ENCODE results near the gene MUC6.

The MUC6 gene

GRCh38 chr11:1008001-1008802, 28.3 kb downstream of the MUC6 start:
- DNase-seq (ENCODE audit: low spot score), result no peak

- no peak for DNase-seq (ENCODE audit: low spot score)
Measured at GRCh38 chr11:1007279-1007678, 29.2 kb downstream of the MUC6 start.

GRCh38 chr11:1006762-1007161, 29.8 kb downstream of the MUC6 start:
- DNase-seq (ENCODE audit: low spot score), result no peak

- no peak for DNase-seq (ENCODE audit: low spot score)
Measured at GRCh38 chr11:1005928-1006327, 30.6 kb downstream of the MUC6 start.

DNA sequence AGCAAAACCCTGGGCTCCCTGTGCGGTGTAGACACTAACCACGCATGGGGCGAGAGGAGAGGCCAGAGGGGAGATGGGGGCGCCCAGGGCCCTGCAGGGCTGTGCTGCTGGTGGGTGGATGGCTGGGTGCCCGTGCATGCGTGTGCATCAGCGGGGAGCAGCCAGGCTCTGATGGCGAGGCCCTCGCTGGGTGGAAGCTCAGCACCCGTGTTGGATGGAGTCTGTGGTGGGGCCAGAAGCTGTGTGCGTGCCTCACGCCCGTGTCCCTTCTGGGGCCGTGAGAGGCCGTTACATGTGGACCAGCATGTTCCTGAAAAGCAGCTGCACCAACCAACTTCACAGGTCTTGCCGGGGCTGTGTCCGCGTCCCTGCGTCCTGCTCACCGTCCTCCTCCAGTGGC, 33.4 kb downstream of the MUC6 start:
- DNase-seq (ENCODE audit: low spot score), result no peak

GRCh38 chr11:1002406-1002984, 34.0 kb downstream of the MUC6 start:
- no peak for DNase-seq (ENCODE audit: low spot score)

- no peak for DNase-seq (ENCODE audit: low spot score)
Measured at GRCh38 chr11:1001617-1002405, 34.7 kb downstream of the MUC6 start.

DNA sequence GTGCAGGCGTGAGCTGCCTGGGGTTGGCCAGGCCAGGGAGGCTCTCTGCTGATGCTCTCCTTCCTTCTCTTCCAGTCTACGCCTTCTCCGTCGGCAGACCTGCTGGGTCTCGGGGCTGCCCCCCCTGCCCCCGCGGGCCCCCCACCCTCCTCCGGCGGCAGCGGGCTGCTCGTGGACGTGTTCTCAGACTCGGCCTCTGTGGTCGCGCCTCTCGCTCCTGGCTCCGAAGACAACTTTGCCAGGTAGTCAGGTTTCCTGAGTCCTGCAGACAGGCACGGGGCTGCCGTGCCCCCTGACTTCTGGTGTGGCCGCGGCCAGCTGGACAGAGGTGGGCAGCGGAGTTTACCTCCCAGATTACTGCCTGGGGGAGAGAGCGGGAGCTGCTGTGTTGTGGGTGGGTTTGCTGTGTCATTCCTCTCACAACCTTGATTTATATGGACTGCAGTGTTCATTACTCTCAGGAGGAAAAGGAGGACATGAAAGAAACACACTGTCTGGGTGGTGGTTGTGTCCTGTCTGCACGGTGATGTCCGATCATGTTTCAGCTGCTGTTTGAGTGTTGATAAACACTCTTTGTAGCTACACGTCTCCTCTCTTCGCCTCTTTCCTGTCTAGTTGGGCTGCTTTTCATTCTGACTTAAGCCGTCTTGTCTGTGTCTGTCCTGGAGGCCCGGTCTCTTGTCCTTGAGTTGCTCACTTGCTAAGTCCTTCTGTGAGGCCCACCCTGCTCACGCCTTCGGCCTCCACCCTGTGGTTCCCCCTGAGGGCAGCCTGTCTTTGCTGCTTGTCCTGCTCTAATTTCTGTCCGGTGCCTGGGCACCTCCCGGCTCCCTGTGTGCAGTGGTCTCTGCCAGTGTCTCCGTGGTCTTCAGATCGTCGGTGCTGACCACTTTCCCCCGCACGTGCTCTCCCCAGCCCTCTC, 35.9 kb downstream of the MUC6 start:
- no peak for DNase-seq (ENCODE audit: low spot score)

- DNase-seq (ENCODE audit: low spot score), result no peak
Measured at GRCh38 chr11:999009-999408, 37.5 kb downstream of the MUC6 start.

DNA sequence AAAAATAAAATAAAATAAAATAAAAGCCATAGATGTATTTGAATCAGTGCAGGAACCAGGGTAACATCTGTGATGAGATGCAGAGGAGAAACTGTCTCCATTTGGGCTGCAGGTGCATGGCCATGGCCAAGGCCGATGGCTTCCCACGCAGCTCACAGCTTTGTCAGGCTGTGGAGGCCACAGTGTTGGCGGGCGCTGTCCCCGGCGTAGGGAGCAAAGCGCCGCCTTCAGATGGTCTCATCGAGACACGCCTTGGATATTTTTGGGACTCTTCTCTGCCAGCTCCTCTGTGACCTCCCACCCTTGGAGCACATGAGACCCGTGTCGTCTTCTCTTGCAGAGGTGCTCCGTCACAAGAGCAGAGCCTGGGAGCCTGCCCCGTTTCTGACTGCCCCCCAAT, 38.6 kb downstream of the MUC6 start:
- DNase-seq (ENCODE audit: low spot score), result no peak

GRCh38 chr11:996681-997080, 39.8 kb downstream of the MUC6 start:
- DNase-seq (ENCODE audit: low spot score), result no peak

GRCh38 chr11:995752-996420, 40.6 kb downstream of the MUC6 start:
- no peak for DNase-seq (ENCODE audit: low spot score)

DNA sequence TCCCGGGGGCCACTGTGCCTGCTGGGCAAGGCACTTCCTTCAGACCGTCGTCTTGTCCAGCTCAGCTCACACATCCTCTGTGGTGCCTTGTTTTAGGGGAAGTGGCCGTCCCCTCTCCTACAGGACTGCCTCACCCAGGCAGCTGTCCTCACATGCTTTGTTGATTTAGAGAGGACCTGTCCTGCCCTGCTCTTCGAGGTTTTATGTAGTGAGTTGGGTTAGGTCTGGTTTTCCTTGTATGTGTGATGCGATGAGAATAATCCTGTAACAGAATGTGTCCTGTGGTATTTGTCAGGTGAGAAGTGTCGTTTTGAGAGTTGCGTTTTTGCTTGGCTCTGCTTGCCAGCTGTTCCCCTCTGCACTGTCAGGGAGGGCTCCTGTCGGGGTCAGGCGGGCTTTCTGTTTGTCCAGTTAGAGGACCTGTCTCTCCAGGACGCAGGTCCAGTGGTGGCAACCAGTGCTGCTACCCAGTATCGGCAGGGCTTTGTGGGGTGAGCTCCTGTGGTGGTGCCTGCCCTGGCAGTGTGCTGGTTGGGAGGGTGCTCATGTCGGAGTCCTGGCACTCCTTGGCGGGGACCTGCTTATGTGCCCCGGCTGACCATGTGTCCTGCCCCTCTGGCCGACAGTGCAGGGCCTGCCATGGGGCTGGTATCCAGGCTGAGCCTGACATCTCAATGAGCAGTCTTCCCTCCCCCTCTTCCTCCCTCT, 41.3 kb downstream of the MUC6 start:
- DNase-seq (ENCODE audit: low spot score), result no peak

DNA sequence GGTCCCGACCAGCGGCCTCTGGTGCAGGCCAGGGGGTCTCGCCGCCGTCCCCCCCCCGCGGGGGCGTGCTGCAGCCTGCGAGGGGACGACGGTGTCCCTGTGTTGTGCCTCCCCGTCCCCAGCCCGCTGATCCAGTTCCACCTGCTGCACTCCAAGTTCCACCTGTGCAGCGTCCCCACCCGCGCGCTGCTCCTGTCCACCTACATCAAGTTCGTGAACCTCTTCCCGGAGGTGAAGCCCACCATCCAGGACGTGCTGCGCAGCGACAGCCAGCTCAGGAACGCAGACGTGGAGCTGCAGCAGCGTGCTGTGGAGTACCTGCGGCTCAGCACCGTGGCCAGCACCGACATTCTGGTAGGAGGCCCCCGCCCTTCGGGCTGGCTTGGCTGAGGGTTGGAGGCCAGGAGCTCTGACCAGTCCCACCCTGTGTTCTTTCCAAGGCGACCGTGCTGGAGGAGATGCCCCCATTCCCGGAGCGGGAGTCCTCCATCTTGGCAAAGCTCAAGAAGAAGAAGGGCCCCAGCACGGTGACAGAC, 42.8 kb downstream of the MUC6 start:
- no peak for DNase-seq (ENCODE audit: low spot score)

- DNase-seq (ENCODE audit: low spot score), result no peak
Measured at GRCh38 chr11:992577-992976, 43.9 kb downstream of the MUC6 start.

GRCh38 chr11:991711-992307, 44.7 kb downstream of the MUC6 start:
- DNase-seq (ENCODE audit: low spot score), result no peak

- no peak for DNase-seq (ENCODE audit: low spot score)
Measured at GRCh38 chr11:991034-991433, 45.5 kb downstream of the MUC6 start.

DNA sequence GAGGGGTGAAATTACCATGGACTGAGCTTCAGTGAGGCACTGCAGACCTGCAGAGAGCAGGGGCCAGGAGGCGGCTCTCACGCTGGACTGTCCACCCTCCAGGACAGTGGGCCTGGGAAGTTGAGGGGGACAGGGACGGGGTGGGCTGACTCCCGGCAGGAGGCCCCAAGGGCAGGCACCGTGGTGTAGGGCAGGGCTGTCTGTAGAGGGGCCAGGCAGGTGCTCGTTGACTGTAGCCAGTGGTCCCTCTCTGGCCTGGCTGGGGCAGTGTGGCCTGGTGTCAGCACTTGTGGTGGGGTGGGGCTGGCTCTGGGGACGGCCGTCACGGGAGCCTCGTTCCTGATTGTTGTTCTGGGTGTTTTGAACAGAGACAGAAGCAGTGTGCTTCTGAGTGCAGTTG, 46.4 kb downstream of the MUC6 start:
- DNase-seq (ENCODE audit: low spot score), result no peak

DNA sequence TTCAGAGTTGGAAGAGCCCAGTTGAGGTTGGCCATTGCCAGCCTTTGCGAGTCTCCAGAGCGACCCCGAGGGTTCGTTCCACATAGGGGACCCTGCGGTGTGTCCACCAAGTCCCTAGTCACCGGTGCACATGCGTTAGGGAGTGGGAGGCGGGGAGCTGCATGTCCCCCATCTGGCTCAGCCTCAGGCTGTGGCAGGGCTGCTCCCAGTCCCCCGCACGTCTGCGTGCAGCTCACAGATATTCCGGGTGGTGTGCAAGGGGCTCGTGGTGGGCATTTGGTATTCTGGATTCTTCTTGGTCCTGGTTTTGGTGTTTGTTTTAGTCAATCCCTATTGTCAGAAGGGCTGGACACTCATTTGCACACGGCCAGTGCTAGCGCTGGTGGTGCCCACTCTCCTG, 48.8 kb downstream of the MUC6 start:
- no peak for DNase-seq (ENCODE audit: low spot score)

DNA sequence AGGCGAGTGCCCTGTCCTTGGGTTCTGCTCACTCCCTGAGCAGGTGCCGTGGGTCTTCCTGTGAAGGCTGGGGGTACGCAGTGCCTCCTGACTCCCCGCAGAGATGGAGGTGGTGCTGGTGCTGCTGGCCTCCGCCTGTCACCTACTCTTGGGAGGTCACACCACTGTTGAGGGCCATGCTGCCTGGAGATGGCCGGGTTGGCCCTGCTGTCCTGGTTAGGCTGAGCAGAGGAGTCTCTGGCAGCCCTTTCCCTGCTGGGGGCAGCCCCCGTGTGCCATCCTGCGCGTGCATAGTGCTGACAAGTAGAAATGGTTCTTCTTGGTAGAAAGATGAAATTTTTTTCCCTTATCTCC, 49.6 kb downstream of the MUC6 start:
- no peak for DNase-seq (ENCODE audit: low spot score)
